Coronary artery (tissue), 2 donors: ENCODE data around the gene ITGAV.

Source experiments
- DNase-seq: peaks from one replicate; pipeline ENCODE4 v3.0.0-alpha.2; 2017; ENCODE audit warnings: low spot score
- H3K27ac ChIP-seq, 2 donors: fragments of 200-600 bp; sonication (generic); one replicate each; pipeline ENCODE4 v1.5.1; 2016 to 2019
- H3K4me3 ChIP-seq: fragments of 200-600 bp; sonication (generic); 2 replicates; pipeline ENCODE4 v1.5.1; 2016; ENCODE audit warnings: mild to moderate bottlenecking, moderate library complexity
- CTCF ChIP-seq: fragments of 200-600 bp; sonication (generic); IDR thresholded peaks from one replicate; pipeline ENCODE4 v1.5.1; 2019; ENCODE audit warnings: antibody characterized with exemption

Gene ITGAV

GRCh38 chr2:186594001-186594722 lies 4.3 kb downstream of the ITGAV start:
- no peak for DNase-seq
- Histone ChIP-seq H3K4me3 (peak overlapping the region; percentile 7), H3K27ac (no peak overlapping the region)
- no peak for TF ChIP-seq CTCF

GRCh38 chr2:186595219-186595618 lies 5.4 kb downstream of the ITGAV start:
- no peak for DNase-seq
- Histone ChIP-seq H3K4me3 (no peak overlapping the region), H3K27ac (no peak overlapping the region)
- TF ChIP-seq CTCF: no peak

GRCh38 chr2:186599186-186599778 lies 9.4 kb downstream of the ITGAV start:
- Histone ChIP-seq H3K27ac (no peak overlapping the region), H3K4me3 (no peak overlapping the region)
- DNase-seq: no peak
- no peak for TF ChIP-seq CTCF

- Histone ChIP-seq H3K4me3 (no peak overlapping the region), H3K27ac (no peak overlapping the region)
- TF ChIP-seq CTCF: no peak
- no peak for DNase-seq
Observed at GRCh38 chr2:186603286-186603685, 13.4 kb downstream of the ITGAV start.

- no peak overlapping the region for H3K4me3 ChIP-seq
- H3K27ac ChIP-seq: peak overlapping the region in 1 of 2 donors; percentile 26
- no peak for DNase-seq
- TF ChIP-seq CTCF: no peak
Observed at GRCh38 chr2:186605041-186605440, 15.2 kb downstream of the ITGAV start.

- DNase-seq: no peak
Observed at GRCh38 chr2:186607660-186608324, 17.9 kb downstream of the ITGAV start.

More at GRCh38 chr2:186607660-186608324, 17.9 kb downstream of the ITGAV start:
- Histone ChIP-seq H3K4me3 (no peak overlapping the region), H3K27ac (no peak overlapping the region)
- TF ChIP-seq CTCF: no peak
